ENCODE data around the gene HLA-DPB1. TPM values are rescaled to one million over a fixed set of nuclear protein-coding genes. Genes with fewer than 3 reads are reported as not detected.

HLA-DPB1 gene
- total RNA-seq, 2 experiments from 2014 or later, result 2.8 to 4.0 TPM

DNA sequence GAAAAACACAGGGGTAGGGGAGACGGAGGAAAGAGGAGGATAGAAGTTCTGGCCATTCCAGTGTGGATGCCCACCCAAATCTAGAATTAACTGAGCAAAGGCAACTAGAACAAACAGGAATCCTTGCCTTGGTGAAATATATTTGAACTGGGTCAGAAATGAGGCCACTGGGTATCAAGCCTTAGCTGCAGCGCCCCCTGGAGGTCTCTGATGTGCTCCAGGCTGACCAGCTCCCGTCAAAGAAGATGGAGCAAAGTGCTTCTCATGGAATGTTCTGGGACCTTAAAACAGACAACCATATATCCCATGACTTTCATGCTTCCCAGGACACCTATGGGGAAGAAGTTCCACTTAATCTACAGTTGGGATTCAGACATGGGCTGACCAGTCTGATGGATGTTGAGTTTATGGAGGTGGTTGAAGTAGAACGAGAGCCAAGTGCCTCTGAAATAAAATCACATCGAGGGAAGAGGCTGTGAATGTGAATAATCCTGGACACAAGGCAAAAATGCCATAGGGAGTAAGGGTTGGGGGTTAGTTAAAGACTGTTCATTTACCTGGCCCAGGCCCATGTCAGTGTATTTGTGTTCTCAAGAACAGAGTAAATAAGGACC is 50.4 kb downstream of the HLA-DPB1 start:
- DNase-seq, result peak; percentile 77
- intact Hi-C loops (cut with micrococcal nuclease), result no loop called here
- CTCF ChIA-PET, result interaction anchor here (0.6 to 4.7 kb wide), 16 partner anchors 10 to 238 kb away, joined by 3 to 43 read pairs (median 4); no protein-coding TSS in a partner anchor

DNA sequence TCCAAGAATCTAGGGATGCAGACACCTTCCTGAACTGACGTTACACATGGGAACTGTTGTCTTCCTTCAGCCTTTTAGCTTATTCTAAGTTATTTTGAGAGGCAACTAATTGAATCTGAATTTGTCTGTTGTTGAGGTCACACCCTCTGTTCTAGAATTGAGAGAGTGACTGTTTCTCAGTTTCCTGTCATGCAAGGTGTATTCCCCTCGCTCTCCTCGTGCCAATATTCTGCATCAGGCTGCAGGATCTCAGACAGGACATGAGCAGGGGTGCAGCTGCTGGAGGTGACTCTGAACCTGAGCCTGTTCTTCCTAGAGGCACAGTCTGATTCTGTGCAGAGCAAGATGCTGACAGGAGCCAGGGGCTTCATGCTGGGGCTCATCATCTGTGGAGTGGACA is 52.5 kb downstream of the HLA-DPB1 start:
- intact Hi-C loops (cut with micrococcal nuclease), result no loop called here
- DNase-seq, result peak; percentile 24
- H3K27ac Mint-ChIP-seq, result no peak overlapping the region
- H3K4me1 Mint-ChIP-seq (ENCODE audit: low read depth), result no peaks in the 10 kb centered on the region
- peaks cover 8% of the 10 kb centered on the region for H3K9me3 Mint-ChIP-seq
- CTCF ChIA-PET, result interaction anchor here (0.6 to 1.7 kb wide), 4 partner anchors 12 to 54 kb away, joined by 3 to 5 read pairs (median 3); no protein-coding TSS in a partner anchor
- peaks cover 5% of the 10 kb centered on the region for H3K27me3 Mint-ChIP-seq (ENCODE audit: low read depth)
- H3K36me3 Mint-ChIP-seq (ENCODE audit: low read depth), result peaks cover 1% of the 10 kb centered on the region
- H3K4me3 Mint-ChIP-seq, result no peak overlapping the region

More for the DNA sequence above, 50.4 kb downstream of the HLA-DPB1 start:
- Mint-ChIP-seq H3K27me3 (ENCODE audit: low read depth) (peaks cover 5% of the 10 kb centered on the region), H3K4me3 (no peak overlapping the region), H3K36me3 (ENCODE audit: low read depth) (peaks cover 1% of the 10 kb centered on the region), H3K27ac (no peak overlapping the region), H3K4me1 (ENCODE audit: low read depth) (no peaks in the 10 kb centered on the region), H3K9me3 (peaks cover 8% of the 10 kb centered on the region)

DNA sequence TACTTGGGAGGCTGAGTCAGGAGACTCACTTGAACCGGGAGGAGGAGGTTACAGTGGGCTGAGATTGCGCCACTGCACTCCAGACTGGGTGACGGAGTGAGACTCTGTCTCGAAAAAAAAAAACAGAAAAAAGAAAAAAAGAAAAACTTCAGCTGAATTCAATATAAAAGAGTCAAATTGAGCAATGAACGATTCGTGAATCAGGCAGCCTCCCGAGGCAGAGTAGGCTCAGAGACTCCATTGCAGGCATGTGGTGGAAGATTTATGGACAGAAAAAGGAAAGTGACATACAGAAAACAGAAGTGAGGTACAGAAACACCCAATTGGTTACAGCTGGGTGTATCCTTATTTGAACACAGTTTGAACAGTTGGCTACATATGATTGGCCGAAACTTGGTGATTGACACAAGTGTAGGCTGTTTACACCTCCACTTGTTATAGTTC is 56.3 kb downstream of the HLA-DPB1 start:
- DNase-seq, result no peak
- Mint-ChIP-seq H3K27ac (no peak overlapping the region), H3K9me3 (no peaks in the 10 kb centered on the region), H3K4me1 (ENCODE audit: low read depth) (no peaks in the 10 kb centered on the region), H3K36me3 (ENCODE audit: low read depth) (no peaks in the 10 kb centered on the region), H3K4me3 (no peak overlapping the region), H3K27me3 (ENCODE audit: low read depth) (no peaks in the 10 kb centered on the region)
- CTCF ChIA-PET, result no interaction called here
- intact Hi-C loops (cut with micrococcal nuclease), result no loop called here

DNA sequence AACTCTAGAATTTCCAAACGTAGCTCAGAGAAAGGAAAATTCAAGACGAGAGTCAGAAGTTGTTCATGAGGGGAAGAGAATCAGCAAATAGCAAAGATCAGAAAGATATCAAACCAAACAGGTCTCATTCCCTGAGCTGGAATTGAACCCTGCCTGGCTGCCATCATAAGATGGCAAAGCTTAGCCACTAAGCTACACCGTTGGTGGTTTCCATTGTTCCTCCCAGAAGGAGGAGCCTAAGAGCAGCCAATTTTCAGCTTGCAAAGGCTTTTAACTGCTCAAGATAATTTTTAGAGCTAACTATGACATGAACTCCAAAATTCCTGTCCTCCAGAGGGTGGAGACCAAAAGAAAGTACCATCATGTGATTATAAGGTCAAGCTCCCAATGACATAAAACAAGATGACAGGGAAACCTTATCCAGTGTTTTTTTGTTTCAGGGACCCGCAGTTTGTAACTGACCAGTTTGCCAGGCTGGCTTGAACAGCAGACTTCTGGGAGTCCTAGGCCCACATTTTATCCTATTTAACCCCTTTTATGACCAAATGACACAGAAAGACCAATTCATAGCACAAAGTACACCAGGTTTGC is 60.6 kb downstream of the HLA-DPB1 start:
- Mint-ChIP-seq H3K27ac (no peak overlapping the region), H3K27me3 (ENCODE audit: low read depth) (peaks cover 10% of the 10 kb centered on the region), H3K4me1 (ENCODE audit: low read depth) (no peaks in the 10 kb centered on the region), H3K4me3 (no peak overlapping the region), H3K9me3 (no peaks in the 10 kb centered on the region), H3K36me3 (ENCODE audit: low read depth) (no peaks in the 10 kb centered on the region)
- intact Hi-C loops (cut with micrococcal nuclease), result no loop called here
- no peak for DNase-seq
- CTCF ChIA-PET, result interaction anchor here (0.8 to 4.8 kb wide), 5 partner anchors 11 to 39 kb away, joined by 3 to 30 read pairs (median 3); no protein-coding TSS in a partner anchor

Other genes starting within 250 kb of the HLA-DPB1 start
- gene TAP2, start 237.3 kb upstream of the HLA-DPB1 start, total RNA-seq, result 100 to 1,000 TPM; 136 to 138 TPM
- gene PSMB8, start 231.9 kb upstream of the HLA-DPB1 start, total RNA-seq, result 100 to 1,000 TPM; 286 to 308 TPM
- gene TAP1, start 222.3 kb upstream of the HLA-DPB1 start, total RNA-seq, result 100 to 1,000 TPM; 187 TPM
- gene PSMB9, start 221.8 kb upstream of the HLA-DPB1 start, total RNA-seq, result 100 to 1,000 TPM; 238 to 241 TPM
- 1 to 10 TPM in 1 of 2 experiments, under 1 TPM in 1; 0.76 to 1.3 TPM for gene HLA-DMB, start 135.0 kb upstream of the HLA-DPB1 start, total RNA-seq
- 10 to 100 TPM; 12.7 to 14.5 TPM for gene HLA-DMA, start 122.9 kb upstream of the HLA-DPB1 start, total RNA-seq
- gene BRD2, start 107.4 kb upstream of the HLA-DPB1 start, total RNA-seq, result 100 to 1,000 TPM; 168 to 197 TPM
- gene HLA-DOA, start 66.4 kb upstream of the HLA-DPB1 start, total RNA-seq, result 1 to 10 TPM; 1.4 to 1.6 TPM
- 10 to 100 TPM; 12.1 to 15.3 TPM for gene HLA-DPA1, start 2.3 kb upstream of the HLA-DPB1 start, total RNA-seq
- gene COL11A2, start 116.5 kb downstream of the HLA-DPB1 start, total RNA-seq, result 1 to 10 TPM in 1 of 2 experiments, under 1 TPM in 1; 0.88 to 1.4 TPM
- 10 to 100 TPM; 50.4 to 50.6 TPM for gene RXRB, start 124.7 kb downstream of the HLA-DPB1 start, total RNA-seq
- gene SLC39A7, start 124.9 kb downstream of the HLA-DPB1 start, total RNA-seq, result 10 to 100 TPM; 35.9 to 39.5 TPM
- 10 to 100 TPM; 31.3 to 33.5 TPM for gene HSD17B8, start 128.7 kb downstream of the HLA-DPB1 start, total RNA-seq
- gene RING1, start 132.5 kb downstream of the HLA-DPB1 start, total RNA-seq, result 10 to 100 TPM; 17.1 to 18.2 TPM
- gene VPS52, start 195.9 kb downstream of the HLA-DPB1 start, total RNA-seq, result 10 to 100 TPM; 30.3 to 31.0 TPM
- gene RPS18, start 196.1 kb downstream of the HLA-DPB1 start, total RNA-seq, result 1,000 to 10,000 TPM; 5,497 to 5,551 TPM
- 1 to 10 TPM; 4.4 TPM for gene B3GALT4, start 201.1 kb downstream of the HLA-DPB1 start, total RNA-seq
- gene WDR46, start 213.2 kb downstream of the HLA-DPB1 start, total RNA-seq, result 10 to 100 TPM; 42.5 to 42.9 TPM
- gene PFDN6, start 213.6 kb downstream of the HLA-DPB1 start, total RNA-seq, result 10 to 100 TPM; 67.9 to 81.3 TPM
- gene RGL2, start 223.0 kb downstream of the HLA-DPB1 start, total RNA-seq, result 10 to 100 TPM; 23.8 to 27.8 TPM
- 100 to 1,000 TPM; 184 TPM for gene TAPBP, start 238.1 kb downstream of the HLA-DPB1 start, total RNA-seq
- 1 to 10 TPM; 8.8 to 9.0 TPM for gene ZBTB22, start 241.8 kb downstream of the HLA-DPB1 start, total RNA-seq
- gene DAXX, start 247.0 kb downstream of the HLA-DPB1 start, total RNA-seq, result 10 to 100 TPM; 48.1 to 55.1 TPM

Measured in activated naive CD4-positive, alpha-beta T cell treated with anti-CD3 and anti-CD28 coated beads for 36 hours (primary cell).